T-helper 2 cell (primary cell): Measurements from ENCODE around the gene GLTP.
"Not testable (repeated sequence)": the region's sequence is repeated elsewhere in the genome, so short reads cannot be mapped to it uniquely, and the experiment has no call there.

Experiments
- DNase-seq, 5 experiments: peaks; one replicate each; pipeline versions ENCODE4 v3.0.0 to v3.0.0-alpha.2; 2012 to 2022

The GLTP gene

DNA sequence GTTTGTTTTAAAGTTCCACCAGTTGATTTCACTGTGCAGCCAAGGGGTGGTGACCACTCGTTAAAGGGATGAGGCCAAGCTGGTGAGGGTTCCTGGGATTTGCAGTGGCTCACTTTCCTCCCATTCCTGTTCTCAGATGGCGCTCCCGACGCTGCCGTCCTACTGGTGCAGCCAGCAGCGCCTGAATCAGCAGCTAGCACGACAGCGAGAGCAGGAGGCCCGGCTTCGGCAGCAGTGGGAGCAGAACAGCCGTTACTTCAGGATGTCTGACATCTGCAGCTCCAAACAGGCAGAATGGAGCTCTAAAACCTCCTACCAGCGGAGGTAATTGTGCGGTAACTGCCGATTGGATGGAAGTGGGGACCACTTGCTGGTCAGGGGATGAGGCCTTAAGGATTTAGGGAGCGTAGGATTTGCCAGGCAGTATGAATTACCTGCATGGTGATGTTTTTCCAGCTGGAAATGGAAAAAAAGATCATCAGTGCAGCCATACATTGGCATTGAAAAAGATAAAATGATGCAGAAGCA, 22.6 kb upstream of the GLTP start:
- DNase-seq, result no peak

DNA sequence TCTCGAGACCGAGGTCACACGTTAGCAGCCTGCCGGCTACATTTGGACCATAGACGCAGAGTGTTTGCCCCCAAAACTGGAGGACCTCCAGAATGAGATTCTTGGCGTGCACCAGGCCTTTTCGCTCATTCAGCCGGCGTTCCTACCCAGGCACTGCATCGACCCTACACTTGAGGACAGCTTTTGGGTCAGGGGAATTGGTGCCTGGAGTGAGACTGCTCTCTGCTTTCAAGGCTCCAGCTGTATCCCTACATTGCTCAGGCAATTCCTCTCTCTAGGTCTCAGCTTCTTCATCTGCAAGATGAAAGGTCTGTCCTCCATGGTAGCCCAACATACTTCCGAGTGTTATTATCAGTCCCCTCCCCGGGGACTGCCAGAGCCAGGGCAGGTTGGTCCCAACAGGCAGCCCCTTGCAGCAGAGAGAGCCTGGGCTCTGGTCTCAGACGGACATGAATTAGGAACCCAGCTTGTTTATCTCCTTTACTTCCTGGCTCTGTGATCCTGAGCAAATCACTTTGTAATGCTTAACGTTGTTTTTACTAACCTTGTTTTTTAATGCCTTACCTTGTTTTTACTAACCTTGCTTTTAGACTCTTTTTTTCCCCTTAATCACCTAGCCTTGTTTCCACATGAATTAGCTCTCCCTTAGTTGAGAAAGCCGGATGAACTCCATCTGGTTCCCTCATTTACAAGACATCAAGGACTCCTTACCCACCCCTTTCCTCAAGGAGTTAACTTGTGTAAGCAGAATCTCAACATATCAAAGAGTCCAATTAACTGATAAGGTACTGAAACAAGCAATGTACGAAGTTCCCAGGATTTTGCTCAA, 20.6 kb upstream of the GLTP start:
- DNase-seq, result no peak

DNA sequence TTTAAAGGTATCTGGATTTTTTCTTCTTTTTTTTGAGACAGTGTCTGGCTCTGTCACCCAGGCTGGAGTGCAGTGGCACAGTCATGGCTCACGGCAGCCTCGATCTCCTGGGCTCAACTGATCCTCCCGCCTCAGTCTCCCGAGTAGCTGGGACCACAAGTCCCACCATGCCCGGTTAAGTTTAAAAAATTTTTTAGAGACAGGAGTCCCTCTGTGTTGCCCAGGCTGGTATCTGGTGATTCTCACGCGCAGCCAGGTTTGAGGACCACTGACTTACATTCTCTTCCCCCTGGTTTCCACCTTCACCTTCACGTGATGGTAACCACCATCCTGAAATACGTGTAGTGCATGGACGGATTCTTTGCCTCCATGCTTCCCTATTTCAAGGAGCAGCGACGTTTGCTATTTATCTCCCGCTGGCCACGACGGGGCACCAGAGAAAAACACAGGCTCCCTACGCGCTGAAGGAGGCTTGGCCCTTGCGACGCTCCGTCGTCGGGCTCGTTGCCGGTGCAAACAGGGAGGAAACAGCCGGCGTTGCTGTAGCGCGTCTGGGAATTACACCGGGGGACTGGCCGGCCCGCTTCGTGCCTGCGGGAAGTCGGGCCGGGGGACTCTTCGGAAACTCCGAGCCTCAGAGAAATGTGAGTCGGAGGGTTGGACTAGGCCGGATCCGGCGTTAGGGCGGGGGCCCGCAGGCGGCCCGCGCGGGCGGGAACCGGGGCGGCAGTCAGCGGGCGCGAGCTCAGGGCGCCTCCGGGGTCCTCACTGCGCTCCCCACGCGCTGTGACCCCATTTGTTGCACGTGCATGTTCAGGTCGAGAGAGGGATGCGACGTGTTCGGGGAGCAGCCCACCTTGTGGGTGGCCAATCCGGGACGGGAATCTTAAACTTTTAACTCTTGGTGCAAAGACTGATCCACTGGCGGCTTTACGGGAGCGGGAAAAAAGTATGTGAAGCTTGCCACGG, 19.7 kb upstream of the GLTP start, which contains the start of gene TCHP:
TCHP (plus strand) TSS at position 492 of the 969 bp plus-strand sequence. CDS start 2,753 bp downstream, outside the sequence.
- peak; percentile 39 to 88 (median 58) for DNase-seq

DNA sequence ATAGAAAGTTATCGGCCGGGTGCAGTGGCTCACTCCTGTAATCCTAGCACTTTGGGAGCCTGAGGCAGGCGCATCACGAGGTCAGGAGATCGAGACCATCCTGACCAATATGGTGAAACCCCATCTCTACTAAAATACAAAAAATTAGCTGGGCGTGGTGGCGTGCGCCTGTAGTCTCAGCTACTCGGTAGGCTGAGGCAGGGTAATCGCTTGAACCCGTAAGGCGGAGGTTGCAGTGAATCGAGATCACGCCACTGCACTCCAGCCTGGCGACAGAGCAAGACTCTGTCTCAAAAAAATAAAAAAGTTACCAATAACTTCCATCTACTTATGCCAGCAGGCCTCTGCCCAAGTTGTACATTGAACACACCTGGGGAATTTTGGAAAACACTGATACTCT, 19.0 kb upstream of the GLTP start:
- not testable (repeated sequence) for DNase-seq

DNA sequence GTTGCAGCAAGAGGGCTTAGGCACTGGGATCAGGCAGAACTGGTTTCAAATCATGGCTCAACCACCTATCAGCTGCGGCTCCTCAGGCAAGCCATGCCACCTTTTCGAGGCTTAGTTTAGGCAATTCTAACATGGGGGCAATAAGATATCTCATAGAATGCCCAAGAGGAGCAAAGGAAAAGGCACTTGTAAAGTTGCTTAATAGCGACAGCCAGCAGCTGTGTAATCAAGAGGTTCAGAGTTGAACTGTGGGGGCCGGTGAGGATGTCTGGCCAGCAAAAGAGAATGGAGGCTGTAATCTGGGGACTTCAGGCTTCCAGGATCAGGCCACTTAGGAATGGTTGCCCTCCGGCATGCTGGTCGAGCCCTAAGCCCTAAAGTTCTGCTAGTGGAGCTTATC, 16.7 kb upstream of the GLTP start:
- DNase-seq, result no peak

DNA sequence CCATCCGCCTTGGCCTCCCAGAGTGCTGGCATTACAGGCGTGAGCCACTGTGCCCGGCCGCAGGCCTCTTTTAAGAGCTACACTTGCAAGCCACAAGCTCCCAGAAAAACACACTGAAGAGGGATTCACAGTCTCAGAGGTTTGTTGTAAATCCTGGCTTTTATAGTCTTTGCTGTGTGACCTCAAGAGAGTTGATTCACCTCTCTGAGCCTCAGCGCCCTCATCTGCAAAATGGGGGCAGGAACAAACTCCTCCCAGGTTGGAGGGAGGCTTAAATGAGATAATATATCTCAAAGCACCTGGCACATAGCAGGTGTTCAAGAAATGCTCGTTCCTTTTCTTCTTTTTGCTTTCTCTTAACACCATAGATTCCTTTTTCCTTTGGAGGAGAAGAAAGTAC, 15.8 kb upstream of the GLTP start:
- no peak for DNase-seq

DNA sequence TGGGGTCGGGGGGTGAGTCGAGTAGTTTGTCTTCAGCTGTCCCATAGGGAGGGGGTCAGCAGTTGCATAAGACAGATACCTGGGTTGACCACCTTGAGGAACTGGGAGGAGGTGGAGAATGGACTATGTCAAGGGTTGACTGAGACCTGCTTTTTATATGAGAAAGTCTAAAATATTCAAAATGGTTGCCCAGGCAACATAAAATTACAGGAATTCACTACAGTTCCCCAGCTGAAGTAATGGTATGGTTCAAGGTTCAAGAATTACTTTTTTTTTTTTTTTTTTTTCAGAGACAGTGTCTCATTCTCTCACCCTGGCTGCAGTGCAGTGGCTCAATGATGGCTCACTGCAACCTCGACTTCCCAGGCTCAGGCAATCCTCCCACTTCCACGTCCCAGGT, 14.6 kb upstream of the GLTP start:
- DNase-seq, result no peak

DNA sequence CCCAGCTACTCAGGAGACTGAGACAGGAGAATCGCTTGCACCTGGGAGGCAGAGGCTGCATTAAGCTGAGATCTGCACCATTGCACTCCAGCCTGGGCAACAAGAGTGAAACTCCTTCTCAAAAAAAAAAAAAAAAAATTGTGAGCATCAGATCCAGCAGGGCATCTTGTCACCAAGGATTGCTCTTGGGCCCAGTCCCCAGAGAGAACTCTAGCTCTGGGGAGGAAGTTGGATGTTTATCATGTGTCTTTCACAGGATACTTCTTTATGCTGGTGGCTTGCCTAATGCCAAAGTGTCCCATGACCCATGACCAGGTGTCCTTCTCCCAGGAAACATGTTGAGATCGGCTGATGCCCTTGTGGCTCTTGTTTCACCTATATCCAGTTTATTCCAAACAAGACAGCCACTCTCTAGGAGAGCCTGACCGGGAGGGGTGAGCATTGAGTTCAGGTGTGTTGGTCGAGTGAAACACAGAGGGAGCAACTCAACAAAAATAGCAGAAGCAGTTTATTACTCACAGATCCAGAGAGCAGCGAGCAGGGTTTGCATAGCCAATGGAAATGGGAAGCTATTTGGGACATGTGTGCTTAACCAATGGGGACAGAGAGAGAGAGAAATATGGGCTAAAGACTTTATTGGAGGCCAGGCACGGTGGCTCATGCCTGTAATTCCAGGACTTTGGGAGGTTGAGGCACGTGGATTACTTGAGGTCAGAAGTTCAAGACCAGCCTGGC, 13.1 kb upstream of the GLTP start:
- DNase-seq, result no peak

DNA sequence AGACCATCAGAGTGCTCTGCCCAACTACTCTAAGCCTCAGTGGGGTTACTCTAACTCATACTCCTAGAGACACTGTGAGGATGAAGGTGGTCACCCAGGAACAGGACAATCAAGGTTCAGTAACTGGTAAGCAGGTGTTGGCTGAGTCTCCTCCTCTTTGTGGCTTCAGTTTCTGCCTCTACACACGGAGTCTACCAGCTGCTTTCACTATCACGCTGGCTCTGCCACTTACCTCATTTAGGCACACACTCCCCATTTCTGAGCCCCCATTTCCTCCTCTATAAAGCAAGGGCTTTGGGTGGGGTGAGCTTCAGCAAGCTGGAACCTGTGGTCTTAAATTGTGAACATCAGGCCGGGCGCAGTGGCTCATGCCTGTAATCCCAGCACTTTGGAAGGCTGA, 12.4 kb upstream of the GLTP start:
- DNase-seq, result peak in 2 of 5 experiments; percentile 23 to 77

DNA sequence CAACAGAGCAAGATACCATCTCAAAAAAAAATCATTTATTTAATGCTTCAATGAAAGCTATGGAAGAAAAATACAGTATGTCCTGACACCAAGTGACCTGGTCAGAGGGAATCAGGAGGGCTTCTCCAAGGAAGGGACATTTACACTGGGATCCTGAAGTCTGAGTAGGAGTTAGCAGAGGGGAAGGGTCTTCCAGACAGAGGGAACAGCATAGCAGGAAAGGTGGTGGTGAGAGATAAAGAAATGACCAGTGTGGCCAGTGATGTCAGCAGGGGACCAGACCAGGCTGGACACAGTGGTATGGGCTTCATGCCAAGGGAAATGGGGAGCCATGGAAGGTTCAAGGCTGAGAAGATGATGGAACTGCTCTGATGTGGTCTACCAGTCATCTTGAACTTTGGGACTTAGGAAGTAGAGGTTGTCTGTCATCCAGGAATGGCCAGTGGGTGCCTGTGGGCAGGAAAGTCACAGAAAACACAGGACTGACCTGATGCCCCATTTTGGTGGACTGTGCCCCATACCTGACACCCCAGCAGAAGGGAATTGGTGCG, 11.9 kb upstream of the GLTP start:
- no peak for DNase-seq

DNA sequence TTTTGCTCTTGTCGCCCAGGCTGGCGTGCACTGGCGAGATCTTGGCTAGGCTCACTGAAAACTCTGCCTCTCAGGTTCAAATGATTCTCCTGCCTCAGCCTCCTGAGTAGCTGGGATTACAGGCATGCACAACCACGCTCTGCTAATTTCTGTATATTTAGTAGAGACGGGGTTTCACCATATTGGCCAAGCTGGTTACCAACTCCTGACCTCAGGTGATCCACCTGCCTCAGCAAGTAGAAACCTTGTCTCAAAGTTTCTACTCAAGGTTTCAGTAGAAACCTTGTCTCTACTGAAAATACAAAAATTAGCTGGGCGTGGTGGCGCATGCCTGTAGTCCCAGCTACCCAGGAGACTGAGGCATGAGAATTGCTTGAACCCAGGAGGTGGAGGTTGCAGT, 11.4 kb upstream of the GLTP start:
- DNase-seq, result not testable (repeated sequence)

DNA sequence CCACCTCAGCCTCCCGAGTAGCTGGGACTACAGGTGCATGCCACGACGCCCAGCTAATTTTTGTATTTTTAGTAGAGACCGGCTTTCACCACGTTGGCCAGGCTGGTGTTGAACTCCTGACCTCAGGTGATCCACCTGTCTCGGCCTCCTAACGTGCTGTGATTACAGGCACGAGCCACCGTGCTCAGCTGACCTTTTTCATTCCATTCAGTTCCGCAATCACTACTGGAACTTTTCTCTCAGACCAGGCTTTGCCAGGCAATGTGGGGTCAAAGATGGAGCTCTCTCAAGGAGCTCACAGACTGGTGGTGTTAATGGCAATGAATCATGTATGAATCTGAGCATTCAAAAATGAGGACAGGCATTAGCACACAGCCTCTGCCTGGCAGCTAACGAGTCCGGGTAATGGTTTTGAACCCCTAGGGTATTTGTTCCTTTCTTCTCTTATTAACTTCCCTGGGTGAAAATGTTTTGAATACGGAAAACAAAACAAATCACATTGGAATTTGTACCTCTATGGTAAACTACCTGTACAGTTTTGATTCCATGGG, 10.4 kb upstream of the GLTP start:
- no peak for DNase-seq

DNA sequence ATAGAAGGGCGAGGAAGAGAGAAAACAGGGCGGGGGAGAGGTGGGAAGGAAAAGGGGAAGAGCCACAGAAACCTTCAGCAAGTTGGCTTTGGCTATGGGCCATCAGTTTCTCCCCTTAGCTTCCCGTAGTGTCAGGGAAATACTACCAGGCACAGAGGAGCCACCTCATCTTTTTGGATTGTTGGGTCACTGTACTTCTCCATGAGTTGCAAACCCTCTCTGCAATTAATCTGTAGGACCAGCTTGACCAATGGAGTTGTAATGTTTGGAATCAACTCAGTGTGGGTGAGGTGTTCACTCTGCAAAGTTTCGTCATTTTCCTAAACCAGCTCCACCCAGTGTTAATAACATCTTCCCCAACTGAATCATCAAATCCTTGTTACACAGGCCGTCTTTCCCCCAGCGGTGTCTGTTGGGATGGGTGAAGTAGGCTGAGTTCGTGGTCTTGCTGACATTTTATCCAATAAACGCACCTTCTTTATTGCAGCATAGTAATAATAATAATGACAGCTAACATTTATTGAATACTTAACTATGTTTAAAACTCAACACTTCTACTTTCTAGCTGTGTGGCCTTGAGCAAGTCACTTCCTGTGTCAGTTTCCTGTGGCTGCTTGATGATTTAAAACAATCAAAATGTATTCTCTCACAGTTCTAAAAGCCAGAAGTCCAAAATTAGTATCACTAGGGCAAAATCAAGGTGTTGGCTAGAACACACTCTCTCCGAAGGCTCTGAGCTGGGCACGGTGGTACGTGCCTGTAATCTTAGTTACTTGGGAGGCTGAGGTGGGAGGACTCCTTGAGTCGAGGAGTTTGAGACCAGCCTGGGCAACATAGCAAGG, 8.1 kb upstream of the GLTP start:
- DNase-seq, result peak in 2 of 5 experiments; percentile 36 to 84

DNA sequence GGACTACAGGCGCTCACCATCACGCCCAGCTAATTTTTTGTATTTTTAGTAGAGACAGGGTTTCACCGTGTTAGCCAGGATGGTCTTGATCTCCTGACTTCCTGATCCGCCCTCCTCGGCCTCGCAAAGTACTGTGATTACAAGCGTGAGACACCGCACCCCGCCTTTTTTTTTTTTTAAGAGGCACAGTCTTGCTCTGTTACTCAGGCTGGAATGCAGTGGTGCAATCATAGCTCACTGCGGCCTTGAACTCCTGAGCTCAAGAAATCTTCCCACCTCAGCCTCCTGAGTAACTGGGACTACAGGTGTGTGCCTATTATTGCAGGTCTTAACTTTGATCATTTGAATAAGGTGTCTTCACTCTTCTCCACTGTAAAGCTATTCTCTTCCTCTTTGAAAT, 5.3 kb upstream of the GLTP start:
- DNase-seq, result no peak

DNA sequence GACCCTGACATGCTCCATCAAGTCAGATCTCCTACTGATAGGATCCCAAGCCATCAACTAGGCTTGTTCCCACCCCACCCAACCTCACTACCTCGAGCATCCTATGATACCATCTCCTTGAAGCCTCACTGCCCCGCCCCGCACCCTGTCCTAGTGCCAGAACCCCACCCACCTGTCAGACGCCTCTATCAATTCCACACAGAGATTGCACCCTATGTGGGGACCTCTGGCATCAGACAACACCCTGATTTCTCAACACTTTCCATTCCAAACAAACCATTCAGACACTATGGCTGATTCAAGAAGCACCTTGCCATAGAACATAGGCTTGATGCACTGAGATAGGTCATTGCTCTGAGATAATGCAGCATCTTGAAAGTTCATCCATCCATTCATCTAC, 3.1 kb upstream of the GLTP start:
- DNase-seq, result no peak

DNA sequence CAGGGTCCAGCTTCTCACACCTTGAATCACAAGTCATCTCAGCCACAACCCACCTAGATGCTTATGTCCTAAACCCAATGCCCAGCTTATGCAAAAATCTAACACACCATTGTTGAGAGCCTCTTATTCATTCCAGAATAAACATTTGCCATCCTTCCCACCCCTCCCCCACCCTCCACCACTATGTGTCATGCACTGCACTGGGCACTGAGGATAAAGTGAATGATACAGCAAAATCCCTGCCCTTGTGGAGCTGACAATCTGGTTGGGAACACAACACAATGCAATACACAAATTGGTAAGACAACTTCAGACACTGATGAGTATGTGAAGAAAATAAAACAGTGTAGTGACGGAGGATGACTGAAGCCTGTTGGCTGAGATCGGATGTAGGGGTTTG, 1.4 kb upstream of the GLTP start:
- no peak for DNase-seq

DNA sequence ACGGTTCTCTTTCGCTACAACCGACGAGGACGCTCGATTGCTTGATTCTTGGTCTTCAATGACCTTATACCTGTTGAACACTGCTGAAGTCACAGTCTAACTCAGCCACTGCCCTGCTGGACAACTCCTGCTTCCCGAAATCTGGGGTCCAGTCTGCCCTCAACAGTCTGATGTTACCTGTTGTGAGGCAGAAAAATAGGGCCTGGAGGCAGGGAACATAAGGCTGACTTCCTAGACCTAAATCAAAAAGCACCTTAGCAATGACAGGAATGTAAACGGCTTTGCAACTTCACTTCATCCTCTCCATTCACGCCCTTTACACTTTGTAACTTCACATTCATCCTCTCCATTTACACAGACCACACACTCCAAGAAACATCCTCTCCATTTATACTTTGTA, 597 bp upstream of the GLTP start:
- no peak for DNase-seq

DNA sequence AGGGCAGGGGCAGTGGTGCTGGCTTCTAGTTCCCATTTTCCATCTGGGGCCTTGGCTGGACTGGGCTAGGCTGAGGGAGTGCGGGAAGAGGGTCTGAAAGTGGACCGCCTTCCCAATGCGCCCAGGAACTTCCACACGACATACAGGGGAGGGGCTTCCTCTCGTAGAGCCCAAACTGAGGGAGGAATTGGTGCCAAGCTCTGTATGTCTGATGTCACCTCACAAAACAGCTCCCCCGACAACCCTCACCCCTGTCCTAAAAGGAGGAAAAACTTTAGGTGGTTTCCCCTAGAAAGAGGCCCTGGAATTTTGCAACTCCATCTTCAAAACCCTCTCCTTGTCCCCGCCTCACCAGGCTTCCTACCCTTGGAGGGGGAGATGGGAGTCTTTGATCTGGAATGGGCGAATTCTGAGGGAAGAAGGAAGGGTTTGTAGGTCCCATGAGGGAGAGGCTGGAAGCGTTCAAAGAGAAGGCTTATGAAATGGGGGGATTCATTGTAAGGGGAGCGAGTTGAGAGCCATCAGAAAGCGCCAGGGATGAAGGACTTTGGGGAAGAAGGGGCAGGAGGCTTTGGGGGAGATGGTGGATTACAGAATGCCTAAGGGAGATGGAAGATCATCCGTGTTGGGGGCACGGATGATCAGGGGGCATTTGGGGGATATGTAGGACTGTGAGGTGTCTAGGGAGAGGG, 844 bp downstream of the GLTP start:
- DNase-seq, result no peak

DNA sequence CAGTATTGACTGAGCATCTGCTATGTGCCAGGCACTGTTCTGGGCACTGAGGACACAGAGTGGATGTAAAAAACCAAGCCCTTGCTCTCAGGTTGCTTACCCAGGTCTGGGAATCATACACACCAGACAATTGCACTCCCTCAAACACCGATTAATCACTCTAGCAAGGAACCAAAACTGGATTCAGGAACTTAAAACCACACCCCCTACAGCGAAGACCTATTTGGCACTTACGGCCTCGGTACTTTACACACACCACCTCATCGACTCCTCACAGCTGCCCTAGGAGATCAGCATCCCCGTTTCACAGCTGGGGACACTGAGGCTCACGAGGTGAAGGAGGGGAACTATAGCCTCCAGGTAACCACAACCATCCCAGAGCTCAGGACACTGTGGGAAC, 1.6 kb downstream of the GLTP start:
- no peak for DNase-seq

DNA sequence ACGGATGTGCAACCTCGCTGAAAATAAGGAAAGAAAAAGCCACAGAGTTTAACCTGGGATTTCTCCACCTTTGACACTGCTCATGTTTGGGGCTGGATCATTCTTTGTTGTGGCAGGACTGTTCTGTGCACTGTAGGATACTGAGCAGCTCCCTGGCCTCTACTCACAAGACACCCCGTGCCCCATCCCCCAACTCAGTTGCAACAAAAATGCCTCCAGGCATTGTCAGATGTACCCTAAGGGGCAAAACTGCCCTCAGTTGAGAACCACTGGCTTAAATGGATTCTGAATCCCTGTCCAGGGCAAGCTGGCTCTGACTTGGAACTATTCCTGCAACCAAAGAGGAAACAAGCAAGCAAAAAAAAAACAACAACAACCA, 2.1 kb downstream of the GLTP start:
- no peak for DNase-seq
